Progenitor cell of endocrine pancreas (in vitro differentiated cells): ENCODE results near the gene MELK. TPM values are rescaled to one million over a fixed set of nuclear protein-coding genes. Genes with fewer than 3 reads are reported as not detected.

Experiments used
- DNase-seq: peaks from one replicate; pipeline ENCODE4 v3.0.0; 2021; ENCODE audit warnings: low spot score; ENCODE audit not compliant: unreplicated experiment
- H3K27ac Mint-ChIP-seq: 2 replicates; pipeline ENCODE4 v1.8.0; 2021; ENCODE audit warnings: mild to moderate bottlenecking, moderate library complexity, mixed read lengths
- H3K27me3 Mint-ChIP-seq: 2 replicates; pipeline ENCODE4 v1.8.0; 2021; ENCODE audit warnings: mixed read lengths
- H3K36me3 Mint-ChIP-seq: 2 replicates; pipeline ENCODE4 v1.8.0; 2022; ENCODE audit warnings: mixed read lengths; ENCODE audit not compliant: insufficient read depth
- H3K4me1 Mint-ChIP-seq: 2 replicates; pipeline ENCODE4 v1.8.0; 2021; ENCODE audit warnings: low read depth, mixed read lengths
- H3K4me3 Mint-ChIP-seq: 2 replicates; pipeline ENCODE4 v1.8.0; 2021; ENCODE audit warnings: low read depth, mild to moderate bottlenecking, moderate library complexity, mixed read lengths
- H3K9me3 Mint-ChIP-seq: 2 replicates; pipeline ENCODE4 v1.8.0; 2021; ENCODE audit warnings: low read depth, mixed read lengths
- CTCF ChIP-seq: fragments of 200-600 bp; sonication (generic); IDR thresholded peaks from one replicate; pipeline ENCODE4 v1.5.0; 2021; ENCODE audit warnings: antibody characterized with exemption, mild to moderate bottlenecking; ENCODE audit not compliant: unreplicated experiment
- total RNA-seq: library from RNA; stranded (reverse); gene quantifications from 2 replicates; pipeline ENCODE4 v1.2.1, GENCODE V29; 2021

The MELK gene
- total RNA-seq, 1 donor from 2014 or later, result 27.9 TPM

DNA sequence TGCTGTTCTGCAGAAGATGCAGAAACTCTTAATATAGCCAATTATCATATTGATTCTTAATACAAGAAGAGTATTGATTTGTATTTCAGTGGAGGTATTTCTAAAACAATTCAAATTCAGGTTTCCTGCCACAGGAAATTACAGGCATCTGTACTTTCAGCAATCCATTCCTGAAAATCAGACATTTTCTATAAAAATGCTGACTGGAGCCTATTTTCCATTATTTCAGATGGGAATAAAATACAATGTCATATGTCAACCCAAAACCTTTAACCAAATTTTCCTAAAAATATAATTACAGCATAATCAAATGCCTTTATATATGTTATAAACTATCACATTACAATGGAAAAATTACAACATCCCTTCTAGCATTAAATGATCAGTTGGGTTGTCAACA lies 131.5 kb downstream of the MELK start:
- Mint-ChIP-seq H3K27me3 (peaks cover 33% of the 10 kb centered on the region), H3K4me1 (no peaks in the 10 kb centered on the region), H3K27ac (no peak overlapping the region), H3K36me3 (no peaks in the 10 kb centered on the region), H3K9me3 (peaks cover 10% of the 10 kb centered on the region), H3K4me3 (no peak overlapping the region)
- no peak for DNase-seq
- no peak for TF ChIP-seq CTCF

GRCh38 chr9:36713515-36714490 lies 141.1 kb downstream of the MELK start:
- Mint-ChIP-seq H3K4me3 (no peak overlapping the region), H3K27ac (no peak overlapping the region), H3K4me1 (no peaks in the 10 kb centered on the region), H3K36me3 (no peaks in the 10 kb centered on the region), H3K9me3 (peaks cover 6% of the 10 kb centered on the region), H3K27me3 (peaks cover 13% of the 10 kb centered on the region)
- no peak for TF ChIP-seq CTCF
- no peak for DNase-seq

DNA sequence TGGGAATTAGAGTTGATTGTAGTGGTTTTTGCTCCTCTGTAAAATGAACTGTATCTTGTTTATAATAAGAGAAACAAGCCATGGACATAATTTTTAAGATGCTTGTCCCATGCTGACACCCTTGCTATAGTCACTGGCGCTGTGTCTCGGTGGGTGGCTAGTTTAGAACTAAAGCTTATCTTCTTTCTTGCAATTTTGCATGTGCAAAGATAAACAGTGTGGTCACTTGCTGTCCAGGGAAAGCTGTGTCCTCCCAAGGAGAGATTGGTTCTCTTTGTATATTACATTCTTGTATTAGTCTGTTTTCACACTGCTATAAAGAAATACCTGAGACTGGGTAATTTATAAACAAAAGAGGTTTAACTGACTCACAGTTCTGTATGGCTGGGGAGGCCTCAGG lies 143.8 kb downstream of the MELK start:
- Mint-ChIP-seq H3K9me3 (peaks cover 6% of the 10 kb centered on the region), H3K4me1 (no peaks in the 10 kb centered on the region), H3K27ac (no peak overlapping the region), H3K36me3 (no peaks in the 10 kb centered on the region), H3K27me3 (peaks cover 13% of the 10 kb centered on the region), H3K4me3 (no peak overlapping the region)
- no peak for TF ChIP-seq CTCF
- no peak for DNase-seq

- Mint-ChIP-seq H3K27me3 (peaks cover 12% of the 10 kb centered on the region), H3K27ac (no peak overlapping the region), H3K4me1 (no peaks in the 10 kb centered on the region), H3K36me3 (no peaks in the 10 kb centered on the region), H3K4me3 (no peak overlapping the region), H3K9me3 (peaks cover 6% of the 10 kb centered on the region)
- no peak for DNase-seq
- no peak for TF ChIP-seq CTCF
Observed at GRCh38 chr9:36717276-36717675, 144.6 kb downstream of the MELK start.

DNA sequence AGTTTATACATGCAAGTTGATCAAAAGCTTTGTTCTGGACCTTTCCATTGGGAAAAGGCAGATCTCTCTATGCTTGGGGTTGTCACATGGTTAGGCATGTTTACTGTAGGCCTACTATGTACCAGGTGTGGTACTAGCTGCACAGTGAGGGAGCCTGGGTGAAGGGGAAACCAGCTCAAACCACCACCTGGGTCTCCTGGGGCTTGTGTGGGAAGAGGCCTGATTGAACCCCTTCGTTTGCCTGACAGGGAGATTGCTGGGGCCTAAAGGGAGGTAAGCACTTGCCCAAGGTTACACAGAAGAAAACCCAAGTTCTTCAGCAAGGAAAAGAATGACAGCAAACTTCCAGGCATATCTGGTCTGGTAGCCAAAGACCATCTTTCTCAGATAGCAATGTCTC lies 145.9 kb downstream of the MELK start:
- no peak for DNase-seq
- Mint-ChIP-seq H3K4me1 (no peaks in the 10 kb centered on the region), H3K4me3 (no peak overlapping the region), H3K9me3 (peaks cover 3% of the 10 kb centered on the region), H3K27ac (no peak overlapping the region), H3K36me3 (no peaks in the 10 kb centered on the region), H3K27me3 (peaks cover 12% of the 10 kb centered on the region)
- TF ChIP-seq CTCF, result no peak
